Calu3 (cell line): ENCODE data around the gene ABCA13. TPM values are rescaled to one million over a fixed set of nuclear protein-coding genes. Genes with fewer than 3 reads are reported as not detected.

ENCODE experiments used
- BruUV-seq: library from RNA; stranded (reverse); fragments of 400-500 nt; replicated peaks from 2 replicates; lab custom pipeline; 2021; lab: Mats Ljungman, UMichigan
- CTCF ChIA-PET: fragments of 300-600 bp; sonication (Branson Sonifier 250); formaldehyde crosslinking; loops from one replicate; lab custom pipeline; 2022; ENCODE audit warnings: antibody characterized with exemption; lab: Charles Lee
- DNase-seq: peaks from one replicate; pipeline ENCODE4 v3.0.0; 2022
- H3K27ac Mint-ChIP-seq: one replicate; pipeline ENCODE4 v1.8.0; 2022; ENCODE audit warnings: mixed read lengths; ENCODE audit not compliant: unreplicated experiment
- H3K27me3 Mint-ChIP-seq: one replicate; pipeline ENCODE4 v1.8.0; 2022; ENCODE audit warnings: mixed read lengths; ENCODE audit not compliant: unreplicated experiment
- H3K36me3 Mint-ChIP-seq: one replicate; pipeline ENCODE4 v1.8.0; 2022; ENCODE audit warnings: mild to moderate bottlenecking, moderate library complexity, mixed read lengths; ENCODE audit not compliant: insufficient read depth, unreplicated experiment
- H3K4me1 Mint-ChIP-seq: one replicate; pipeline ENCODE4 v1.8.0; 2022; ENCODE audit warnings: mild to moderate bottlenecking, low read depth, mixed read lengths; ENCODE audit not compliant: unreplicated experiment
- H3K4me3 Mint-ChIP-seq: one replicate; pipeline ENCODE4 v1.8.0; 2022; ENCODE audit warnings: mild to moderate bottlenecking, low read depth, moderate library complexity, mixed read lengths; ENCODE audit not compliant: unreplicated experiment
- H3K9me3 Mint-ChIP-seq: one replicate; pipeline ENCODE4 v1.8.0; 2022; ENCODE audit warnings: low read depth, mixed read lengths; ENCODE audit not compliant: unreplicated experiment
- intact Hi-C: fragments of 100-400 bp; cut with micrococcal nuclease; formaldehyde crosslinking; loops from one replicate; pipeline ENCODE4 v1.10.0; 2022; ENCODE audit not compliant: unreplicated experiment
- total RNA-seq: library from RNA; stranded (reverse); gene quantifications from 2 replicates; pipeline ENCODE4 v1.2.3, GENCODE V29; 2022
- TF ChIP-seq, protein P1 (sequence below): fragments of 200-600 bp; IDR thresholded peaks from one replicate; pipeline ENCODE4 v1.8.0; 2022; ENCODE audit warnings: antibody characterized with exemption; ENCODE audit not compliant: unreplicated experiment

ABCA13 gene
- total RNA-seq, 1 experiment from 2014 or later, result 12.1 TPM

DNA sequence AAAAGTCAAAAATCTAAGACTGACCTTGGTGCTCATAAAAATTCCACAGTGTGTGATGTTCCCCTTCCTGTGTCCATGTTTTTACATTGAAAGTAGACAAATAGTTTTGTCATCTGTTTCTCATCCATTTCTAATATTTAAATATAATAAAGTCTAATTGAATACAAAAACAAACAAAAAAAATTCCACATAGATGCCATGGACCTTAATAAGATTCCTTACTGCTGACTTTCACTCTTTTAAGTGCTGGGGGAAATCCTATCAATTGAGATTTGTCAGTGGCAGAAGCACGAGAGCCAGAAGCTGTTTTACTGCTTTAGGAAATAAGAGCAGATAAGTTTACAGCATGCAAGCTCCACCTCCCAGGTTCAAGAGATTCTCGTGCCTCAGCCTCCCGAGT lies 310.0 kb downstream of the ABCA13 start:
- no peak for DNase-seq
- no TSS peak for BruUV-seq
- no peaks in the 10 kb centered on the region for H3K4me1 Mint-ChIP-seq
- no peaks in the 10 kb centered on the region for H3K36me3 Mint-ChIP-seq
- peaks cover 7% of the 10 kb centered on the region for H3K9me3 Mint-ChIP-seq
- H3K27ac Mint-ChIP-seq, result no peak overlapping the region
- TF ChIP-seq, protein P1, sequence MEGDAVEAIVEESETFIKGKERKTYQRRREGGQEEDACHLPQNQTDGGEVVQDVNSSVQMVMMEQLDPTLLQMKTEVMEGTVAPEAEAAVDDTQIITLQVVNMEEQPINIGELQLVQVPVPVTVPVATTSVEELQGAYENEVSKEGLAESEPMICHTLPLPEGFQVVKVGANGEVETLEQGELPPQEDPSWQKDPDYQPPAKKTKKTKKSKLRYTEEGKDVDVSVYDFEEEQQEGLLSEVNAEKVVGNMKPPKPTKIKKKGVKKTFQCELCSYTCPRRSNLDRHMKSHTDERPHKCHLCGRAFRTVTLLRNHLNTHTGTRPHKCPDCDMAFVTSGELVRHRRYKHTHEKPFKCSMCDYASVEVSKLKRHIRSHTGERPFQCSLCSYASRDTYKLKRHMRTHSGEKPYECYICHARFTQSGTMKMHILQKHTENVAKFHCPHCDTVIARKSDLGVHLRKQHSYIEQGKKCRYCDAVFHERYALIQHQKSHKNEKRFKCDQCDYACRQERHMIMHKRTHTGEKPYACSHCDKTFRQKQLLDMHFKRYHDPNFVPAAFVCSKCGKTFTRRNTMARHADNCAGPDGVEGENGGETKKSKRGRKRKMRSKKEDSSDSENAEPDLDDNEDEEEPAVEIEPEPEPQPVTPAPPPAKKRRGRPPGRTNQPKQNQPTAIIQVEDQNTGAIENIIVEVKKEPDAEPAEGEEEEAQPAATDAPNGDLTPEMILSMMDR, result no peak
- intact Hi-C loops, result no loop called here
- no peak overlapping the region for H3K4me3 Mint-ChIP-seq
- CTCF ChIA-PET, result no interaction called here
- H3K27me3 Mint-ChIP-seq, result no peaks in the 10 kb centered on the region

DNA sequence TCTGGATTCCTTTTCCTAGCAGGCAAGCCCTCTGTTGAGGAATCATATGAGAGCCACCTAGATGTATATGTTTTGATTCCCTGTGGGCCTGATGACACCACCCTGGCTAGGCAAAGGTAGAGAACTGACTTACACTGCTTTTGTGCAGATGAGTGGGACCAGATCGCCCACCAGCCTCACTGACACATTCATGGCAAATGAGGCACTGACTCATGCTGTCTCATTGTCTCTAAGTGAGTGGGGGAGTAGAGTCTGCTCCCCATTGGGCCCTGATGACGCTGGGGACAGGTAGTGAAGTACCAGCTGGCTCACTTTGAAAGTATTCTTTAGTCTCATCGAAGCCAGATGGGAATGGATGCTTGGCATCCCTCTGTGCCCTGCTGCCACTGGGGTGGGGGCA lies 326.3 kb downstream of the ABCA13 start:
- H3K4me3 Mint-ChIP-seq, result no peak overlapping the region
- H3K4me1 Mint-ChIP-seq, result no peaks in the 10 kb centered on the region
- no TSS peak for BruUV-seq
- H3K36me3 Mint-ChIP-seq, result no peaks in the 10 kb centered on the region
- intact Hi-C loops, result no loop called here
- TF ChIP-seq, protein P1, result no peak
- CTCF ChIA-PET, result no interaction called here
- no peaks in the 10 kb centered on the region for H3K9me3 Mint-ChIP-seq
- no peak overlapping the region for H3K27ac Mint-ChIP-seq
- peaks cover 17% of the 10 kb centered on the region for H3K27me3 Mint-ChIP-seq
- no peak for DNase-seq

DNA sequence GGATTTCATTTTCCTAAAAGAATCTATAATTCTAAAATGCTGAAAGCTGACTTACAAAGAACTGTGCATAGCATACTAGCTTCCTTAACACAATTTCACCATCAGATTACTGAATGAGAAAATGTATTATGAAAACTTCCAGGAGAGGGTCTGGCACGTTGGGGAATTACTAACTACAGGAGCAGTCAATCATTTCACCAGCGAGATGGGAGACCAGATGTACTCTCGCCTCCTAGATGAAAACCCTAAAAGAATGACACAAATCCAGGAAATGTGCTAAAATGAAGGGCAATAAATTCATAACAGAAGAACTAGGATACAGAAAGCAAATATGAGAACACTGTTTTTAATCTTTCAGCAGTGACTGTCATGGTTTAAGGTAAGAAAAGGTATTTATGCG lies 330.8 kb downstream of the ABCA13 start:
- TF ChIP-seq, protein P1, result no peak
- no peaks in the 10 kb centered on the region for H3K27me3 Mint-ChIP-seq
- no peaks in the 10 kb centered on the region for H3K4me1 Mint-ChIP-seq
- H3K36me3 Mint-ChIP-seq, result no peaks in the 10 kb centered on the region
- BruUV-seq, result no TSS peak
- no peak overlapping the region for H3K4me3 Mint-ChIP-seq
- H3K27ac Mint-ChIP-seq, result no peak overlapping the region
- no peaks in the 10 kb centered on the region for H3K9me3 Mint-ChIP-seq
- no peak for DNase-seq
- CTCF ChIA-PET, result interaction anchor here (0.6 kb wide), 1 partner anchor 1843 kb away, joined by 3 read pairs; no protein-coding TSS in a partner anchor
- intact Hi-C loops, result no loop called here

DNA sequence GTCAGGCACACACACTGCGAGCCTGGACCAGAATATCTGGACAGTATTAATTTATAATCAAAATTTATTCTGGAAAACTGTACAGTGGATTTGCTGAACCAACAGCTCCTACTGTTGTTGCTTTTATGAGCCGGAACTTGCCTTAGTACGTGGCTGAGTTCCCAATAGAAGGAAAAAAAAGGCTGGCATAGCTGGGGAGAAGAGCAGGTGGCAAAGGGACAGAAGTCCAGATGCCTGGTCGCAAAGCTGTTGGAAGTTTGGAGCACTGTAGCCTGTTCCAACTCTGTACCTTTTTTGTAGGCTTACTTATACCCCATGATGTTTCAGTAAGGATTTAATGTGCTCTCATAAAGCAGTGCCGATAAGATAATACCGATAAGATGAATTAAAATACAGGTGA lies 333.8 kb downstream of the ABCA13 start:
- CTCF ChIA-PET, result interaction anchor here (0.5 kb wide), 1 partner anchor 30 kb away, joined by 3 read pairs; no protein-coding TSS in a partner anchor
- TF ChIP-seq, protein P1, result no peak
- no TSS peak for BruUV-seq
- no peaks in the 10 kb centered on the region for H3K27me3 Mint-ChIP-seq
- DNase-seq, result no peak
- no peak overlapping the region for H3K4me3 Mint-ChIP-seq
- H3K27ac Mint-ChIP-seq, result no peak overlapping the region
- peaks cover 2% of the 10 kb centered on the region for H3K9me3 Mint-ChIP-seq
- intact Hi-C loops, result no loop called here
- no peaks in the 10 kb centered on the region for H3K36me3 Mint-ChIP-seq
- no peaks in the 10 kb centered on the region for H3K4me1 Mint-ChIP-seq
